ENCODE results near the gene PRR15L.
"Not testable (repeated sequence)": the region's sequence is repeated elsewhere in the genome, so short reads cannot be mapped to it uniquely, and the experiment has no call there.

PRR15L gene

GRCh38 chr17:47957591-47958490 is at the start of gene PRR15L:
Gene PRR15L, minus strand, starts transcription at chr17:47957883. Its CDS starts 4,649 bp downstream, at chr17:47953234.
- no peak for DNase-seq (ENCODE audit: low read depth)

- DNase-seq (ENCODE audit: low read depth), result no peak
These were observed 49.4 kb upstream of the PRR15L start for GRCh38 chr17:48006936-48007709.

GRCh38 chr17:48004983-48005382 is 47.3 kb upstream of the PRR15L start:
- DNase-seq (ENCODE audit: low read depth), result no peak

GRCh38 chr17:48003417-48004151 is 45.9 kb upstream of the PRR15L start:
- no peak for DNase-seq (ENCODE audit: low read depth)

- no peak for DNase-seq (ENCODE audit: low read depth)
These were observed 45.3 kb upstream of the PRR15L start for GRCh38 chr17:48002916-48003416.

- no peak for DNase-seq (ENCODE audit: low read depth)
These were observed 44.7 kb upstream of the PRR15L start for GRCh38 chr17:48002266-48002915.

- DNase-seq (ENCODE audit: low read depth), result not testable (repeated sequence)
These were observed 44.0 kb upstream of the PRR15L start for GRCh38 chr17:48001657-48002056.

GRCh38 chr17:48001197-48001596 is 43.5 kb upstream of the PRR15L start:
- no peak for DNase-seq (ENCODE audit: low read depth)

- no peak for DNase-seq (ENCODE audit: low read depth)
These were observed 41.9 kb upstream of the PRR15L start for GRCh38 chr17:47999582-47999981.

GRCh38 chr17:47998044-47998443 is 40.4 kb upstream of the PRR15L start:
- no peak for DNase-seq (ENCODE audit: low read depth)

- no peak for DNase-seq (ENCODE audit: low read depth)
These were observed 39.9 kb upstream of the PRR15L start for GRCh38 chr17:47997586-47997985.

GRCh38 chr17:47996201-47996600 is 38.5 kb upstream of the PRR15L start:
- no peak for DNase-seq (ENCODE audit: low read depth)

GRCh38 chr17:47995241-47995935 is 37.7 kb upstream of the PRR15L start:
- no peak for DNase-seq (ENCODE audit: low read depth)

- DNase-seq (ENCODE audit: low read depth), result no peak
These were observed 37.0 kb upstream of the PRR15L start for GRCh38 chr17:47994724-47995123.

GRCh38 chr17:47993964-47994363 is 36.3 kb upstream of the PRR15L start:
- DNase-seq (ENCODE audit: low read depth), result no peak

GRCh38 chr17:47993031-47993564 is 35.4 kb upstream of the PRR15L start:
- DNase-seq (ENCODE audit: low read depth), result no peak

- DNase-seq (ENCODE audit: low read depth), result no peak
These were observed 34.5 kb upstream of the PRR15L start for GRCh38 chr17:47992216-47992615.

- no peak for DNase-seq (ENCODE audit: low read depth)
These were observed 33.5 kb upstream of the PRR15L start for GRCh38 chr17:47990962-47991731.

- no peak for DNase-seq (ENCODE audit: low read depth)
These were observed 32.0 kb upstream of the PRR15L start for GRCh38 chr17:47989700-47990099.

- DNase-seq (ENCODE audit: low read depth), result no peak
These were observed 31.5 kb upstream of the PRR15L start for GRCh38 chr17:47989159-47989558.
